ENCODE results near the gene LIMCH1. TPM values are rescaled to one million over a fixed set of nuclear protein-coding genes. Genes with fewer than 3 reads are reported as not detected.
"Not testable (repeated sequence)": the region's sequence is repeated elsewhere in the genome, so short reads cannot be mapped to it uniquely, and the experiment has no call there.

Gene LIMCH1
- total RNA-seq, 1 donor from 2014 or later = 53.8 TPM

- no peak for DNase-seq
Observed at GRCh38 chr4:41687971-41688370, 150.0 kb downstream of the LIMCH1 start.

DNA sequence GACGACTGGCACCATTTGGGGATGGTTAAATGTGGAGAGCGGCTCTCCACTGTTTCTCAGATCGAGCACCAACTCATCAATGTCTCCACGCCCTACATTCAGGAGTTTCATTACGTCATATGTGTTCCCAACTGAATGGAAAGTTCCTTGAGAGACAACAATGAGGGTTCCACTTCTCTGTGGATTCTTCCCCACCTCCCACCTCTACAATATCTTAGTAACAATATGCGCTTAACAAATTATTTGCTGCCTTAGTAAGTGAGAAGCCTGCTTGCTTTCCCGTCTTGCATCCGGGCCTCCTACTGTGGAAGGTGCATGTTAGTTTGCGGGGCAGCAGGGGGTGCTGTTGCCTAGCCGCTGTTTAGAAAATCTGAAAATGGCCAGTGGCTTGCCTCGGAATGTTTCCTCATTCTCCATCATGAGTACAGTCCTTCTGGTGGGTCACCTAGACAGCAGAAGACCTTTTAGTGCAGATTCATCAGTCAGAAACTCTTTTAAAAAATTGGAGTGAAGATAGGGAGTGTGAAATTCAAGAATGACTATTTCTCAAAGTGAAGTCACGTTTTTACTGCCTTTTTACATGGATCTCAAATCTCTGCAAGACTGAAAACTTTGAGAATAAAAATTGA lies 154.9 kb downstream of the LIMCH1 start:
- peak; percentile 70 for DNase-seq

GRCh38 chr4:41693629-41694028 lies 155.7 kb downstream of the LIMCH1 start:
- peak; percentile 54 for DNase-seq

DNA sequence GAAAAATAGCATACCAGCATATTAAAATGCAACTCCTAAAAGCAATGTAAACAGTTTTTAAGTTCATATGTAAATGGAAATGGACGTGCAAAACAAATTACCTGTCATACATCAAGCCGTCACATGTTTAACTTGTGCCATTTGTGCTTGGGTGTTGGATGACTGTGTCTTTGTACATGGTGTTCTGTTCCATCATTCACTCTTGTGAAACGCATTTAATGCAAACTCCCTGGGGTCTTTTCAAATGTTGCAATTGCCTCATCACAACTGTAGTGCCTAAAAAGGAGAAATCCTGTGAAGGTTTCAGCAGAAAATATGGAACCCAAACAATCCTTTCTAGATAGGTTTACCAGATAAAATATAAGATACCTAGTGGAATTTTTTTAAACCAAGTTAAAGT lies 158.2 kb downstream of the LIMCH1 start:
- no peak for DNase-seq

GRCh38 chr4:41696763-41697162 lies 158.8 kb downstream of the LIMCH1 start:
- no peak for DNase-seq

- DNase-seq = no peak
Observed at GRCh38 chr4:41701983-41702382, 164.0 kb downstream of the LIMCH1 start.

DNA sequence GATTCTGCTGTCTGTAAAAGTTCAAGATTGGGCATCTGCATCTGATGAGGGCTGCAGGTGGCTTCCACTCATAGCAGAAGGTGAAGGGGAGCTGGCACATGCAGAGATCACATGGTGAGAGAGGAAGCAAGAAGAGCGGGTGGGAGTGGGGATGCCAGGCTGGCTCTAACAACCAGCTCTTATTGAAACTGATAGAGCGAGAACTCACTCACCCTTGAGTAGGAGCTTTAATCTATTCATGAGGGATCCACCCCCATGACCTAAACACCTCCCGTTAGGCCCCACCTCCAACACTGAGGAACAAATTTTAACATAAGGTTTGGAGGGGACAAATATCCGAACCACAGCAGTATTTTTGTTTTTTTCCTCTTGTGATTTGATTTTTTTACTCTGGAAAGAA lies 164.8 kb downstream of the LIMCH1 start:
- no peak for DNase-seq

- DNase-seq = no peak
Observed at GRCh38 chr4:41703785-41704184, 165.8 kb downstream of the LIMCH1 start.

DNA sequence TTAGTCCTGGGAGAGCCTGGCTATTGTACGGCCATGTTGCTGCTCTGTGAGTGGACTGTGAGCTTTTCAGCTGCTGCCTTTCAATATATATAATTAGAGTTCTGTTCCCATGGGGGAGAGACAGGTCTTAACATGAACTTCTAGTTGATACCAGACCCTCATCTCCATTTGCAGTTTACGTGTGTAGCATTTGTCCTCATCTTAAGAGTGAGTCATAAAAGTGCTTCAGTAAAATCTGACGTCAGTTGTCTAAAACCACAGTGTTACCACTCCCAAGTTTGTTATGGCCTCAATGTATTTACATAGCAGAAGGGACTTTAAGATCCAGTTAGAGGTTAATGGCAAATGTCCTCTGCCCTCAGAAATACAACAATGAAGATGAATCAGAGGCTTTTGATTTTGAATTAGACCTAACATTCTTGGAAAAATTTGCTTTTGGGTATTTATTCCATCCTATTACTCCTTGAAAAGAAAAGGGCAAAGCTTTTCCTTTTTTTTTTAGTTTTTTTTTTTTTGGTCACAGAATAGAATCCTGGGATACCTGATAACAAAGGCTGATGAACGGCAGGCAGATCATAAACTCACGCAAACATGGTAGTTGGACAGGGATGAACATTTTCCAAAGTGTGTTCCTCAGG lies 172.0 kb downstream of the LIMCH1 start:
- DNase-seq = no peak

DNA sequence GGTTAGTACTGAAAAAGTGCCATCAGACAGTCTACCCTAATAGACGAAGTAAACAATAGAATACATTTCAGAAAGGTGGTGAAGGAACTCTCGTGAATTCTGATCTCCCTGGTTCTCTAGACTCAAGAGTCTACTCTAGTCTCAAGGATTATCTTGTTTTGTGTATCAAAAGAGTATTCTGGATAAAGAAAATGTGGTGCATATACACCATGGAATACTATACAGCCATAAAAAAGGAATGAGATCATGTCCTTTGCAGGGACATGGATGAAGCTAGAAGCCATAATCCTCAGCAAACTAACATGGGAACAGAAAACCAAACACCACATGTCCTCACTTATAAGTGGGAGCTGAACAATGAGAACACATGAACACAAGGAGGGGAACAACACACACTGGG lies 173.7 kb downstream of the LIMCH1 start:
- not testable (repeated sequence) for DNase-seq

GRCh38 chr4:41712425-41712824 lies 174.5 kb downstream of the LIMCH1 start:
- DNase-seq = no peak

- DNase-seq = no peak
Observed at GRCh38 chr4:41713768-41714167, 175.8 kb downstream of the LIMCH1 start.

- DNase-seq = no peak
Observed at GRCh38 chr4:41714364-41715000, 176.5 kb downstream of the LIMCH1 start.

GRCh38 chr4:41715155-41715554 lies 177.2 kb downstream of the LIMCH1 start:
- no peak for DNase-seq

DNA sequence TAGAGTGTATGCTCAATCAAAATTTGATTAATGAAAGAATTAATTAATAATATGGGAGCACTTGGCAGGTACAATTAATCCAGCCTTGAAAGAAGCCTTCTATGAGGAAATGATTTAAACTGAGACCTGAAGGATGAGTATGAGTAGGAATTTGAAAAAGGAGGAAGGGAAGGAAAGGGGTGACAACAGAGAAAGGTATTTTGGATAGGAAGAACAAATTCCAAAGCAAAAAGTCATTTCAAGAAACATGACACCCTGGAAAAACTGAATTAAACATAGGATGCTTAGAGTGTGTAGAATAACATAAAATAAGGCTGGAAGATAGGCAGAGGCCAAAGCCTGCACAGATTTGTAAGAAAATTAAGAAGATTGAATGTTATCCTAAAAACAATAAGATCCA lies 180.9 kb downstream of the LIMCH1 start:
- DNase-seq = no peak

- DNase-seq = no peak
Observed at GRCh38 chr4:41719417-41719816, 181.5 kb downstream of the LIMCH1 start.

DNA sequence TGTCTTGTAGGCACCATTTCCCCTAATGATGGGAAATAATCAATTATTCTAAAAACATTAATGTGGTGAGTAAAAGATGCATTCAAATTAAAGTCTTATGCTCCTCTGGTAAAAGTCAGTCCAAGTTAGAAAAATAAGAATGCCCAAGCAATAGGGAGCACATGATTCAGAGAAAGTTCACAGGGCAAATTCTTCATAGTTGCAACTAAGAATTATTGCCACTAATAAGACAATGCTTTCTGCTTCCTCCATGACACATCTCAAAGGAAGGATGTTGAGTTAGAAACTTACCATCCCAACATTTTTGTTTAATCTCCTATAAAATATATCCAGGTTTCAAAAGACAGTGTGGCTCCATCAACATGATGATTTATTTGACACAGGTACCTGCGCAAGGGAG lies 184.2 kb downstream of the LIMCH1 start:
- no peak for DNase-seq

DNA sequence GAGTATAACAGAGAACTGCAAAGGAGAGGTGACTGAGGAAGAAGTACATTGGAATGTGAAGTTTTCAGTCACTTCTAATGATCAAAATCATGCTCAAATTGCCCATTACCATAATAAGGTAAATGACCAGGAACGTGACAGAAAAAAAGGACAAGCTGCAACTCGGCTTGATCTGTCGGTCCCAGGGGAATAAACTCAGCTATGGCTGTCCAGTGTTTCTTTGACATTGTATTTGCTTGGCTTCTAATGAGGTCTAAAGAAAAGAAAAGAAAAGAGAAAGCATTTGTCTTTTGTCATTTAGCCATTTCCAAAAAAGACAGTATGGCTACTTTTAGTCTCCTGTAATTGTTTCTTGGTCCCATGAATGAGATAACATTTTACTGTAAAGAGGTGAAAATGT lies 185.3 kb downstream of the LIMCH1 start:
- no peak for DNase-seq

DNA sequence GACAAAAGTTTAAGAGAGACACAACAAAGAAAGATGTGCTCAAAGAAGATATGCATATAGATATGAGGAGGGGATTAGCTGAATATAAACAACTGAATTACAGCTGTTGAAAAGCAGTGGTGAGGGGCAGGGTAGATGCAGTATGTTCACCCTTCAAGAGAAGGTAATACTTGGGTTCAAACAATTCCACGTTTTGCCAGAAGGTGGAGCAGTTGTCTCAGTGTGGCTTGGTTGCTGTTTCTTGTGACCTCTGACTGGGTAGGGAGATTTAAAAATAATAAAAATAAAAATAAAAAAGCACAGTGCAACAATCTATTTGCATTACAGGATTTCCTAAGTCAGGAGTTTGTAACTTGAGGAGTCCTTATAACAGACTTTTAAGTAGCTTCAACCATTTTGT lies 187.3 kb downstream of the LIMCH1 start:
- no peak for DNase-seq

GRCh38 chr4:41727861-41728572 lies 190.1 kb downstream of the LIMCH1 start:
- no peak for DNase-seq

DNA sequence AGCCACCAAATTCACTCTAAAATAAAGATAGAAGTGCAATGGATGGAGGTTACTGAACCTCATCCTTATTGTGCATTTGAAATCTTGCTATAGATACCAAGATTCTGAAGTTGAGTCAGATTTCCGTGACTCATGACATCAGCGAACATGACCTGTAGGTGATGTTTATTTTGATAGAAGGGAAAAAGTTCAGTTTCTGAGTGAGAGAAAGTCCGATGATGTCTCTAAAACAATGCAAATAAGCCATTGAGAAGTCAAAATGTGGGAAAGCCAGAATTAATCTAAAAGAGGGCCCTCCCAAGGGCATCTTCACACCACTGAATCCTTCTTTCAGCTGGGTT lies 190.6 kb downstream of the LIMCH1 start:
- DNase-seq = no peak

- DNase-seq = no peak
Observed at GRCh38 chr4:41731569-41732126, 193.7 kb downstream of the LIMCH1 start.

DNA sequence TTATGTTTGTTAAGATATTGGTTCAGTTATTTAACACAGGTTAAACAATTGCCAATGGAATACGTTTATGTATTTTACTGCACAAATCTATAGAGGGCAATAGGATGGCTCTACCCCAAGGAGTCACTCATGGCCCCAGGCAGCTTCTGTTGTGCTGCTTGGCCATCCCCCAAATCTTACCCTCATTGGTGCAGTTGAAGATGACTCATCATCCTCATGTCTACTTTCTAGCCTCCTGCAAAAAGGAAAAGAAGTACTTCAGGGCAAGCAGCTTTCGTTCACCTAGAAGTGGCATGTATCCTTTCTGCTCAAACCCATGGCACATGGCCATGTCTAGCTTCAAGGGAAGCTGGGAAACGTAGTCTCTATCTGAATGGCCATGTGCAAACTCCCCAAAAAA lies 196.4 kb downstream of the LIMCH1 start:
- no peak for DNase-seq
